HCT116 (cell line): ENCODE data around the gene LCE2C.

Experiments used
- EZH2 ChIP-seq: fragments of 200-600 bp; sonication (generic); IDR thresholded peaks from 2 replicates; pipeline ENCODE4 v1.6.1; 2017; ENCODE audit warnings: antibody characterized with exemption, mixed run types
- EZH2phosphoT487 ChIP-seq: fragments of 200-600 bp; IDR thresholded peaks from 2 replicates; pipeline ENCODE4 v1.6.1; 2018; ENCODE audit warnings: antibody characterized with exemption, borderline replicate concordance
- JUND ChIP-seq: IDR thresholded peaks from 2 replicates; pipeline ENCODE4 v1.6.1; 2012
- POLR2A ChIP-seq: IDR thresholded peaks from 2 replicates; pipeline ENCODE4 v1.7.0; 2011; ENCODE audit warnings: borderline replicate concordance; ENCODE audit not compliant: insufficient read depth, insufficient read length; ENCODE audit errors: extremely low read depth
- POLR2AphosphoS5 ChIP-seq: IDR thresholded peaks from 2 replicates; pipeline ENCODE4 v1.6.1; 2011; ENCODE audit warnings: mild to moderate bottlenecking, low read depth, low read length, moderate library complexity
- RAD21 ChIP-seq: IDR thresholded peaks from 2 replicates; pipeline ENCODE4 v1.6.1; 2012; ENCODE audit warnings: low read depth, mild to moderate bottlenecking
- SRF ChIP-seq: IDR thresholded peaks from 2 replicates; pipeline ENCODE4 v1.6.1; 2012; ENCODE audit warnings: low read depth
- TCF7L2 ChIP-seq: IDR thresholded peaks from 2 replicates; pipeline ENCODE4 v1.7.0; 2011; ENCODE audit warnings: borderline replicate concordance, inconsistent platforms; ENCODE audit not compliant: insufficient read depth, insufficient read length; ENCODE audit errors: extremely low read depth
- YY1 ChIP-seq: IDR thresholded peaks from 2 replicates; pipeline ENCODE4 v1.6.1; 2011; ENCODE audit warnings: low read length, low read depth, moderate library complexity, mild to moderate bottlenecking; ENCODE audit not compliant: insufficient replicate concordance; ENCODE audit errors: extremely low read depth
- ZBTB33 ChIP-seq: IDR thresholded peaks from 2 replicates; pipeline ENCODE4 v1.6.1; 2011; ENCODE audit warnings: mild to moderate bottlenecking, low read length, moderate library complexity; ENCODE audit not compliant: insufficient replicate concordance; ENCODE audit errors: extremely low read depth
- ZNF274 ChIP-seq: fragments of 200-500 bp; sonication (Bioruptor generic); IDR thresholded peaks from 2 replicates; pipeline ENCODE4 v1.6.1; 2014; ENCODE audit warnings: mild to moderate bottlenecking, low read depth, low read length, inconsistent platforms
- TF ChIP-seq, protein P1 (sequence below), 3 experiments: fragments of 200-600 bp in 1 of 3; sonication (generic) in 1 of 3; IDR thresholded peaks in 2 of 3; conservative IDR thresholded peaks in 1 of 3; 2 replicates each; pipeline ENCODE4 v1.5.1; 2012 to 2017; ENCODE audit warnings: low read depth in 2 of 3, low read length in 2 of 3, antibody characterized with exemption in 1 of 3, borderline replicate concordance in 1 of 3, control low read depth in 1 of 3, mild to moderate bottlenecking in 1 of 3, mixed read lengths in 1 of 3, mixed run types in 1 of 3, moderate library complexity in 1 of 3; ENCODE audit not compliant: insufficient read depth in 1 of 3
- TF ChIP-seq, protein P2 (sequence below): IDR thresholded peaks from 2 replicates; pipeline ENCODE4 v1.6.1; 2012

- TF ChIP-seq, protein P1, sequence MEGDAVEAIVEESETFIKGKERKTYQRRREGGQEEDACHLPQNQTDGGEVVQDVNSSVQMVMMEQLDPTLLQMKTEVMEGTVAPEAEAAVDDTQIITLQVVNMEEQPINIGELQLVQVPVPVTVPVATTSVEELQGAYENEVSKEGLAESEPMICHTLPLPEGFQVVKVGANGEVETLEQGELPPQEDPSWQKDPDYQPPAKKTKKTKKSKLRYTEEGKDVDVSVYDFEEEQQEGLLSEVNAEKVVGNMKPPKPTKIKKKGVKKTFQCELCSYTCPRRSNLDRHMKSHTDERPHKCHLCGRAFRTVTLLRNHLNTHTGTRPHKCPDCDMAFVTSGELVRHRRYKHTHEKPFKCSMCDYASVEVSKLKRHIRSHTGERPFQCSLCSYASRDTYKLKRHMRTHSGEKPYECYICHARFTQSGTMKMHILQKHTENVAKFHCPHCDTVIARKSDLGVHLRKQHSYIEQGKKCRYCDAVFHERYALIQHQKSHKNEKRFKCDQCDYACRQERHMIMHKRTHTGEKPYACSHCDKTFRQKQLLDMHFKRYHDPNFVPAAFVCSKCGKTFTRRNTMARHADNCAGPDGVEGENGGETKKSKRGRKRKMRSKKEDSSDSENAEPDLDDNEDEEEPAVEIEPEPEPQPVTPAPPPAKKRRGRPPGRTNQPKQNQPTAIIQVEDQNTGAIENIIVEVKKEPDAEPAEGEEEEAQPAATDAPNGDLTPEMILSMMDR (IDR thresholded peaks at IDR 0.05 in 2 of 3, conservative IDR thresholded peaks at IDR 0.05 in 1 of 3; ENCODE audit: borderline replicate concordance in 1 of 3, insufficient read depth in 1 of 3, low read depth in 2 of 3, low read length in 2 of 3) = no peak
- TF ChIP-seq RAD21 (no peak), ZNF274 (no peak), EZH2 (no peak), POLR2A (no peak), POLR2AphosphoS5 (no peak), TCF7L2 (no peak), YY1 (no peak), ZBTB33 (no peak), JUND (no peak), SRF (no peak), EZH2phosphoT487 (no peak)
- TF ChIP-seq, protein P2, sequence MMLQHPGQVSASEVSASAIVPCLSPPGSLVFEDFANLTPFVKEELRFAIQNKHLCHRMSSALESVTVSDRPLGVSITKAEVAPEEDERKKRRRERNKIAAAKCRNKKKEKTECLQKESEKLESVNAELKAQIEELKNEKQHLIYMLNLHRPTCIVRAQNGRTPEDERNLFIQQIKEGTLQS = no peak
These were observed 12.0 kb upstream of the LCE2C start, which contains the start of gene LCE2D for GRCh38 chr1:152663098-152663497.
